Loucy (cell line): Measurements from ENCODE around the gene KRTAP2-1.
"Not testable (repeated sequence)": the region's sequence is repeated elsewhere in the genome, so short reads cannot be mapped to it uniquely, and the experiment has no call there.

Source experiments
- H2AFZ ChIP-seq: fragments of 200-600 bp; sonication (generic); 2 replicates; pipeline ENCODE4 v1.6.0; 2016; ENCODE audit warnings: antibody characterized with exemption, mild to moderate bottlenecking, low read length, moderate library complexity
- H3F3A ChIP-seq: fragments of 200-600 bp; 2 replicates; pipeline ENCODE4 v1.6.0; 2016; ENCODE audit warnings: antibody characterized with exemption, low read depth, mild to moderate bottlenecking
- H3K27me3 ChIP-seq: fragments of 200-600 bp; sonication (generic); 2 replicates; pipeline ENCODE4 v1.6.1; 2014; ENCODE audit warnings: low read length, mild to moderate bottlenecking; ENCODE audit not compliant: insufficient read depth, poor library complexity, severe bottlenecking
- H3K36me3 ChIP-seq: fragments of 200-600 bp; sonication (generic); 2 replicates; pipeline ENCODE4 v1.6.1; 2016; ENCODE audit warnings: low read length; ENCODE audit not compliant: insufficient read depth
- H3K4me1 ChIP-seq: fragments of 200-600 bp; sonication (generic); 2 replicates; pipeline ENCODE4 v1.5.1; 2014; ENCODE audit warnings: low read length, mild to moderate bottlenecking; ENCODE audit not compliant: insufficient read depth, poor library complexity, severe bottlenecking
- H3K4me2 ChIP-seq: fragments of 200-600 bp; sonication (generic); 2 replicates; pipeline ENCODE4 v1.6.0; 2014; ENCODE audit warnings: antibody characterized with exemption, low read length, low read depth, mild to moderate bottlenecking; ENCODE audit not compliant: poor library complexity, severe bottlenecking
- H3K4me3 ChIP-seq: fragments of 200-600 bp; sonication (generic); 2 replicates; pipeline ENCODE4 v1.5.1; 2014; ENCODE audit warnings: low read length, mild to moderate bottlenecking, mixed read lengths; ENCODE audit not compliant: poor library complexity, severe bottlenecking
- H3K79me2 ChIP-seq: fragments of 200-600 bp; sonication (generic); 2 replicates; pipeline ENCODE4 v1.6.1; 2014; ENCODE audit warnings: low read length; ENCODE audit not compliant: insufficient read depth
- H3K9ac ChIP-seq: fragments of 200-600 bp; sonication (generic); 2 replicates; pipeline ENCODE4 v1.6.0; 2014; ENCODE audit warnings: mild to moderate bottlenecking, low read depth, low read length, moderate library complexity; ENCODE audit not compliant: poor library complexity, severe bottlenecking
- H3K9me2 ChIP-seq: fragments of 200-600 bp; sonication (generic); replicated peaks from 2 replicates; pipeline ENCODE4 v1.6.1; 2016; ENCODE audit warnings: low read depth, low read length, mixed read lengths
- H3K9me3 ChIP-seq: fragments of 200-600 bp; sonication (generic); 2 replicates; pipeline ENCODE4 v1.6.1; 2014; ENCODE audit warnings: mild to moderate bottlenecking, antibody characterized with exemption, low read length, low read depth; ENCODE audit not compliant: insufficient read depth
- H4K20me1 ChIP-seq: fragments of 200-600 bp; sonication (generic); 2 replicates; pipeline ENCODE4 v1.6.0; 2014; ENCODE audit warnings: antibody characterized with exemption, low read length, mild to moderate bottlenecking; ENCODE audit not compliant: insufficient read depth, poor library complexity, severe bottlenecking
- CTCF ChIP-seq: fragments of 200-600 bp; sonication (generic); conservative IDR thresholded peaks from 2 replicates; pipeline ENCODE4 v1.5.1; 2014; ENCODE audit warnings: mild to moderate bottlenecking, antibody characterized with exemption, low read length
- EZH2phosphoT487 ChIP-seq: fragments of 200-600 bp; IDR thresholded peaks from 2 replicates; pipeline ENCODE4 v1.6.1; 2018; ENCODE audit warnings: antibody characterized with exemption, mild to moderate bottlenecking, moderate library complexity, borderline replicate concordance

KRTAP2-1 gene

GRCh38 chr17:41003926-41004325, 43.2 kb downstream of the KRTAP2-1 start:
- H2AFZ ChIP-seq = no peak overlapping the region
- H3K9me2 ChIP-seq = no peaks in the 10 kb centered on the region
- no peaks in the 10 kb centered on the region for H3K79me2 ChIP-seq
- H3K27me3 ChIP-seq = no peaks in the 10 kb centered on the region
- no peak overlapping the region for H3K4me2 ChIP-seq
- no peaks in the 10 kb centered on the region for H3F3A ChIP-seq
- H3K4me1 ChIP-seq = no peaks in the 10 kb centered on the region
- no peaks in the 10 kb centered on the region for H3K9me3 ChIP-seq
- no peak overlapping the region for H3K9ac ChIP-seq
- H3K4me3 ChIP-seq = no peak overlapping the region
- H3K36me3 ChIP-seq = no peaks in the 10 kb centered on the region
- TF ChIP-seq CTCF = no peak
- TF ChIP-seq EZH2phosphoT487 = no peak
- no peaks in the 10 kb centered on the region for H4K20me1 ChIP-seq

- H3K9ac ChIP-seq = no peak overlapping the region
- no peaks in the 10 kb centered on the region for H3K27me3 ChIP-seq
- H3K36me3 ChIP-seq = no peaks in the 10 kb centered on the region
- no peak overlapping the region for H3K4me3 ChIP-seq
- no peaks in the 10 kb centered on the region for H3K9me3 ChIP-seq
- no peaks in the 10 kb centered on the region for H4K20me1 ChIP-seq
- H3K79me2 ChIP-seq = no peaks in the 10 kb centered on the region
- H3K4me1 ChIP-seq = no peaks in the 10 kb centered on the region
- TF ChIP-seq CTCF = no peak
- no peak for TF ChIP-seq EZH2phosphoT487
- no peak overlapping the region for H2AFZ ChIP-seq
- H3K9me2 ChIP-seq = no peaks in the 10 kb centered on the region
- no peak overlapping the region for H3K4me2 ChIP-seq
- no peaks in the 10 kb centered on the region for H3F3A ChIP-seq
Observed at GRCh38 chr17:41002814-41003213, 44.3 kb downstream of the KRTAP2-1 start.

- Histone ChIP-seq H2AFZ (no peak overlapping the region), H3K4me1 (no peaks in the 10 kb centered on the region), H3K9me3 (no peaks in the 10 kb centered on the region), H3K36me3 (no peaks in the 10 kb centered on the region), H3K4me3 (no peak overlapping the region), H3K79me2 (no peaks in the 10 kb centered on the region), H3K9me2 (no peaks in the 10 kb centered on the region), H3K4me2 (no peak overlapping the region), H3F3A (no peaks in the 10 kb centered on the region), H4K20me1 (no peaks in the 10 kb centered on the region), H3K9ac (no peak overlapping the region), H3K27me3 (no peaks in the 10 kb centered on the region)
- TF ChIP-seq EZH2phosphoT487 (no peak), CTCF (no peak)
Observed at GRCh38 chr17:41001795-41002194, 45.3 kb downstream of the KRTAP2-1 start.

- not testable (repeated sequence) for H3K79me2 ChIP-seq, H3F3A ChIP-seq, H3K27me3 ChIP-seq, H2AFZ ChIP-seq, H4K20me1 ChIP-seq, H3K4me2 ChIP-seq, H3K9ac ChIP-seq, H3K36me3 ChIP-seq, H3K4me1 ChIP-seq, H3K4me3 ChIP-seq, H3K9me3 ChIP-seq, H3K9me2 ChIP-seq
Observed at GRCh38 chr17:40999563-40999962, 47.6 kb downstream of the KRTAP2-1 start, which contains the start of gene KRTAP3-2. Gene KRTAP3-2, minus strand, starts transcription at chr17:40999906. Its CDS starts 53 bp downstream, at chr17:40999853.
